Stomach (tissue), 4 donors: ENCODE measurements around the gene C17orf78.
A peak's percentile ranks its signal among the peaks of the same experiment; 100 is the strongest.

Experiments used
- POLR2A ChIP-seq, 4 donors: fragments of 450-650 bp; IDR thresholded peaks; one replicate each; pipeline ENCODE4 v1.6.1; 2016; ENCODE audit warnings: antibody characterized with exemption in 4 of 4, control low read depth in 2 of 4, mild to moderate bottlenecking in 1 of 4, moderate library complexity in 1 of 4
- POLR2AphosphoS5 ChIP-seq, 3 donors: sonication (generic); formaldehyde crosslinking; IDR thresholded peaks; one replicate each; pipeline ENCODE4 v1.6.1; 2016; ENCODE audit warnings: antibody characterized with exemption in 3 of 3
- TF ChIP-seq, protein P1 (sequence below), 7 experiments: fragments of 450-650 bp in 4 of 7; fragments of 200-600 bp in 3 of 7; sonication (generic) in 3 of 7; IDR thresholded peaks; one replicate each; pipeline ENCODE4 v1.5.1; 2016 to 2019; ENCODE audit warnings: antibody characterized with exemption in 7 of 7, control low read depth in 2 of 7, mild to moderate bottlenecking in 1 of 7

DNA sequence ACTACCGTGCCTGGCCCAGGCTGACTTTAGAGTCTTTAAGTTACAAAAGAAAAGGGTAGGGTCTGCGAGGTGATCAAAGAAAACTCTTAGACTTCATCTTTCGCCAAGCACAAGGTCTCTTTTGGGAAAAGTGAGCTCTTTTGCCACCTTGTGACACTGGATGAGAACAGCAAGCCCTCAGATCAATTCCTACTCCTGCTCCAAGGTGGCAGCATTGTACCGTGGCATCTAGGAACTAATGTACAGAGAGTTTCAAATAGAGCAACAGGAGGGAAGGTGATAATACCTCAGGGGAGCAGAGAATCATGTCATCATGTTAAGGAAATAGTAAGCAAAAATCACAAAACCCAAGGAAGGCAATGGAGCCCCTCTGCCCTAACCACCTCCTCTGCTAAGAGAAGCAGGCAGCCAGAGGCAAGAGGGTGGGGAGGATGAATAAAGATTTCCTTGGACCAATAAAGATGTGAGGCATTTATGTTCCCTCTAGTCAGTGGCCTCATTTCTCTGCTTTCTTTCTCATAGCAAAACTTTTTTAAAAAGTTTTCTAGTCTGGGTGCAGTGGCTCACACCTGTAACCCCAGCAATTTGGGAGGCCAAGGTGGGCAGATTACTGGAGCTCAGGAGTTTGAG lies 2.1 kb upstream of the C17orf78 start:
- TF ChIP-seq POLR2A (IDR thresholded peaks at IDR 0.05) (no peak), POLR2AphosphoS5 (IDR thresholded peaks at IDR 0.05) (peak in 1 of 3 donors; percentile 57)
- TF ChIP-seq, protein P1, sequence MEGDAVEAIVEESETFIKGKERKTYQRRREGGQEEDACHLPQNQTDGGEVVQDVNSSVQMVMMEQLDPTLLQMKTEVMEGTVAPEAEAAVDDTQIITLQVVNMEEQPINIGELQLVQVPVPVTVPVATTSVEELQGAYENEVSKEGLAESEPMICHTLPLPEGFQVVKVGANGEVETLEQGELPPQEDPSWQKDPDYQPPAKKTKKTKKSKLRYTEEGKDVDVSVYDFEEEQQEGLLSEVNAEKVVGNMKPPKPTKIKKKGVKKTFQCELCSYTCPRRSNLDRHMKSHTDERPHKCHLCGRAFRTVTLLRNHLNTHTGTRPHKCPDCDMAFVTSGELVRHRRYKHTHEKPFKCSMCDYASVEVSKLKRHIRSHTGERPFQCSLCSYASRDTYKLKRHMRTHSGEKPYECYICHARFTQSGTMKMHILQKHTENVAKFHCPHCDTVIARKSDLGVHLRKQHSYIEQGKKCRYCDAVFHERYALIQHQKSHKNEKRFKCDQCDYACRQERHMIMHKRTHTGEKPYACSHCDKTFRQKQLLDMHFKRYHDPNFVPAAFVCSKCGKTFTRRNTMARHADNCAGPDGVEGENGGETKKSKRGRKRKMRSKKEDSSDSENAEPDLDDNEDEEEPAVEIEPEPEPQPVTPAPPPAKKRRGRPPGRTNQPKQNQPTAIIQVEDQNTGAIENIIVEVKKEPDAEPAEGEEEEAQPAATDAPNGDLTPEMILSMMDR (IDR thresholded peaks at IDR 0.05), result peak; percentile 16 to 100 (median 95)
